Vagina (tissue), 2 donors: ENCODE measurements around the gene MTHFD1. TPM values are rescaled to one million over a fixed set of nuclear protein-coding genes. Genes with fewer than 3 reads are reported as not detected.

Experiments
- DNase-seq, 2 donors: peaks; one replicate each; pipeline ENCODE4 v3.0.0-alpha.2; 2017; ENCODE audit errors: extremely low spot score in 2 of 2
- H3K27ac ChIP-seq: fragments of 200-600 bp; sonication (generic); one replicate; pipeline ENCODE4 v1.5.1; 2019
- H3K27me3 ChIP-seq: fragments of 200-600 bp; sonication (generic); one replicate; pipeline ENCODE4 v1.5.1; 2019
- H3K36me3 ChIP-seq, 2 donors: fragments of 200-600 bp; sonication (generic); one replicate each; pipeline ENCODE4 v1.5.1; 2017 to 2019
- H3K4me1 ChIP-seq: fragments of 200-600 bp; sonication (generic); one replicate; pipeline ENCODE4 v1.5.1; 2019
- H3K4me3 ChIP-seq, 2 donors: fragments of 200-600 bp; sonication (generic); 1 replicate in 1 of 2; 2 replicates in 1 of 2; pipeline ENCODE4 v1.5.1; 2016 to 2019
- H3K9me3 ChIP-seq: fragments of 200-600 bp; sonication (generic); one replicate; pipeline ENCODE4 v1.5.1; 2019
- POLR2A ChIP-seq, 2 donors: fragments of 450-650 bp; IDR thresholded peaks; one replicate each; pipeline ENCODE4 v1.6.1; 2017; ENCODE audit warnings: antibody characterized with exemption in 2 of 2, mild to moderate bottlenecking in 2 of 2, moderate library complexity in 2 of 2
- POLR2AphosphoS5 ChIP-seq, 2 donors: sonication (generic); formaldehyde crosslinking; IDR thresholded peaks; one replicate each; pipeline ENCODE4 v1.9.0; 2017; ENCODE audit warnings: antibody characterized with exemption in 2 of 2, mild to moderate bottlenecking in 2 of 2, low read depth in 1 of 2; ENCODE audit not compliant: insufficient read depth in 1 of 2
- intact Hi-C: fragments of 100-400 bp; cut with DNase I; formaldehyde crosslinking; loops from one replicate; pipeline ENCODE4 v1.15.1; 2023
- total RNA-seq: library from RNA; depleted of rRNA; stranded (reverse); fragments of >200 nt; gene quantifications from one replicate; pipeline ENCODE4 v1.2.3, GENCODE V29; 2016
- TF ChIP-seq, protein P1 (sequence below), 3 experiments: fragments of 450-650 bp in 2 of 3; fragments of 200-600 bp in 1 of 3; sonication (generic) in 1 of 3; IDR thresholded peaks; one replicate each; pipeline ENCODE4 v1.5.1; 2017 to 2019; ENCODE audit warnings: antibody characterized with exemption in 3 of 3, mild to moderate bottlenecking in 2 of 3, moderate library complexity in 2 of 3

The MTHFD1 gene
- total RNA-seq, 1 donor from 2014 or later = 40.3 TPM

- Histone ChIP-seq H3K27me3 (no peaks in the 10 kb centered on the region), H3K36me3 (peaks cover 0 to 8% of the 10 kb centered on the region in 2 donors), H3K9me3 (no peaks in the 10 kb centered on the region), H3K4me3 (no peak overlapping the region), H3K27ac (no peak overlapping the region), H3K4me1 (peaks cover 3% of the 10 kb centered on the region)
- no peak for TF ChIP-seq POLR2AphosphoS5 (IDR thresholded peaks at IDR 0.05; ENCODE audit: insufficient read depth in 1 of 2, low read depth in 1 of 2)
- TF ChIP-seq POLR2A (IDR thresholded peaks at IDR 0.05) = no peak
- TF ChIP-seq, protein P1, sequence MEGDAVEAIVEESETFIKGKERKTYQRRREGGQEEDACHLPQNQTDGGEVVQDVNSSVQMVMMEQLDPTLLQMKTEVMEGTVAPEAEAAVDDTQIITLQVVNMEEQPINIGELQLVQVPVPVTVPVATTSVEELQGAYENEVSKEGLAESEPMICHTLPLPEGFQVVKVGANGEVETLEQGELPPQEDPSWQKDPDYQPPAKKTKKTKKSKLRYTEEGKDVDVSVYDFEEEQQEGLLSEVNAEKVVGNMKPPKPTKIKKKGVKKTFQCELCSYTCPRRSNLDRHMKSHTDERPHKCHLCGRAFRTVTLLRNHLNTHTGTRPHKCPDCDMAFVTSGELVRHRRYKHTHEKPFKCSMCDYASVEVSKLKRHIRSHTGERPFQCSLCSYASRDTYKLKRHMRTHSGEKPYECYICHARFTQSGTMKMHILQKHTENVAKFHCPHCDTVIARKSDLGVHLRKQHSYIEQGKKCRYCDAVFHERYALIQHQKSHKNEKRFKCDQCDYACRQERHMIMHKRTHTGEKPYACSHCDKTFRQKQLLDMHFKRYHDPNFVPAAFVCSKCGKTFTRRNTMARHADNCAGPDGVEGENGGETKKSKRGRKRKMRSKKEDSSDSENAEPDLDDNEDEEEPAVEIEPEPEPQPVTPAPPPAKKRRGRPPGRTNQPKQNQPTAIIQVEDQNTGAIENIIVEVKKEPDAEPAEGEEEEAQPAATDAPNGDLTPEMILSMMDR (IDR thresholded peaks at IDR 0.05) = no peak
- DNase-seq = no peak
- intact Hi-C loops = no loop called here
Measured at GRCh38 chr14:64459405-64460136, 71.4 kb downstream of the MTHFD1 start.

DNA sequence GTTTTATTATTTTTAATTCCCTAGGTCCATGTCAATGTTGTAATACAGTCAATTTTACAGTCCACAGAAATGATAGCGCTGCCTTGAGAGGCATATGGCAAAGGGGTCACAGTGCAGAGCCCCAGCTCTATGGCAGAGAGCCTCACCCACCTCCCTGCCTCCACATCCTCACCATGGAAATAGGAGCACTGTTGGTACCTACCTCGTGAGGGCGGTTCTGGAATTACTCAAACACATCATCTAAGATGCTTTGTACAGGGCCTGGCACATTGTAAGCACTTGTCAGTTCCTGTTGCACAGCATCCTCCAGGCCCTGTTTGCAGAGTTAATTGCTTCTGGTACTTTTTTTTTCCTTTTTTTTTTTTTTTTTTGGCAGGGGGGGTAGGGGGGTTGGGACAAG lies 73.1 kb downstream of the MTHFD1 start:
- Histone ChIP-seq H3K4me3 (no peak overlapping the region), H3K36me3 (peaks cover 0 to 3% of the 10 kb centered on the region in 2 donors), H3K27me3 (no peaks in the 10 kb centered on the region), H3K4me1 (peaks cover 13% of the 10 kb centered on the region), H3K9me3 (no peaks in the 10 kb centered on the region), H3K27ac (no peak overlapping the region)
- TF ChIP-seq, protein P1 (IDR thresholded peaks at IDR 0.05) = no peak
- TF ChIP-seq POLR2A (IDR thresholded peaks at IDR 0.05) (no peak), POLR2AphosphoS5 (IDR thresholded peaks at IDR 0.05; ENCODE audit: insufficient read depth in 1 of 2, low read depth in 1 of 2) (no peak)
- no peak for DNase-seq
- intact Hi-C loops = no loop called here

- H3K4me3 ChIP-seq = no peak overlapping the region
- peaks cover 14% of the 10 kb centered on the region for H3K4me1 ChIP-seq
- peaks cover 0 to 3% of the 10 kb centered on the region in 2 donors for H3K36me3 ChIP-seq
- no peaks in the 10 kb centered on the region for H3K27me3 ChIP-seq
- intact Hi-C loops = no loop called here
- no peak for DNase-seq
- H3K27ac ChIP-seq = no peak overlapping the region
- no peaks in the 10 kb centered on the region for H3K9me3 ChIP-seq
- TF ChIP-seq POLR2A (IDR thresholded peaks at IDR 0.05) (no peak), POLR2AphosphoS5 (IDR thresholded peaks at IDR 0.05; ENCODE audit: insufficient read depth in 1 of 2, low read depth in 1 of 2) (no peak)
- TF ChIP-seq, protein P1 (IDR thresholded peaks at IDR 0.05) = no peak
Measured at GRCh38 chr14:64463195-64463594, 75.0 kb downstream of the MTHFD1 start.

- H3K27me3 ChIP-seq = no peaks in the 10 kb centered on the region
- TF ChIP-seq, protein P1 (IDR thresholded peaks at IDR 0.05) = no peak
- TF ChIP-seq POLR2A (IDR thresholded peaks at IDR 0.05) (no peak), POLR2AphosphoS5 (IDR thresholded peaks at IDR 0.05; ENCODE audit: insufficient read depth in 1 of 2, low read depth in 1 of 2) (no peak)
- H3K36me3 ChIP-seq = no peaks in the 10 kb centered on the region
- no peak overlapping the region for H3K4me3 ChIP-seq
- DNase-seq = no peak
- no peaks in the 10 kb centered on the region for H3K9me3 ChIP-seq
- H3K27ac ChIP-seq = no peak overlapping the region
- intact Hi-C loops = no loop called here
- peaks cover 14% of the 10 kb centered on the region for H3K4me1 ChIP-seq
Measured at GRCh38 chr14:64463873-64464272, 75.7 kb downstream of the MTHFD1 start.

DNA sequence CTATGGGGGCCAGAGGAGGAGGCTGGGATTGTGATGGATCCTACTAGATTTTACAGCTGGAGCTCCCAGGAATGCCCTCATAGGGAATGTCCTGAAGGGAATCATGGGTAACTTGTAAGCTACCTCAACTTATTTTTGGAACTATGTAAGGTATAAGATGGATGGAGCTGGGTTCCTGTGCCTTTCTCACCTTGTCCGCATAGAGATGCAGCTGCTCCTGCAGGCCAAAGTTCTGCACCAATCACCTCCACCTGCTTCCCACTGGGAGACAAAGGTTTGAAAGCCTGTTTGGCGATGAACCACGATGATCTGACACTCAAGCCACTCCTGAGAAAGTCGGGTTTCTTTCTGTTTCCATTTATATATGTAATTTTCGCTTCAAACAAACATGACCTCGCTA lies 76.5 kb downstream of the MTHFD1 start:
- H3K4me1 ChIP-seq = peaks cover 14% of the 10 kb centered on the region
- H3K27ac ChIP-seq = no peak overlapping the region
- peak overlapping the region; percentile 75 to 84 for H3K4me3 ChIP-seq
- no peaks in the 10 kb centered on the region for H3K36me3 ChIP-seq
- intact Hi-C loops = no loop called here
- no peak for TF ChIP-seq POLR2AphosphoS5 (IDR thresholded peaks at IDR 0.05; ENCODE audit: insufficient read depth in 1 of 2, low read depth in 1 of 2)
- TF ChIP-seq, protein P1 (IDR thresholded peaks at IDR 0.05) = no peak
- no peak for TF ChIP-seq POLR2A (IDR thresholded peaks at IDR 0.05)
- DNase-seq = no peak
- no peaks in the 10 kb centered on the region for H3K9me3 ChIP-seq
- no peaks in the 10 kb centered on the region for H3K27me3 ChIP-seq
